Prostate gland (tissue), 2 donors: ENCODE results near the gene HSDL1.

Experiments
- POLR2A ChIP-seq: fragments of 450-650 bp; IDR thresholded peaks from one replicate; pipeline ENCODE4 v1.6.1; 2016; ENCODE audit warnings: antibody characterized with exemption, mild to moderate bottlenecking
- TF ChIP-seq, protein P1 (sequence below), 4 experiments: fragments of 200-600 bp in 2 of 4; fragments of 450-650 bp in 2 of 4; sonication (generic) in 2 of 4; IDR thresholded peaks; 1 replicate in 3 of 4; 2 replicates in 1 of 4; pipeline ENCODE4 v1.5.1; 2016 to 2019; ENCODE audit warnings: antibody characterized with exemption in 4 of 4, mild to moderate bottlenecking in 2 of 4, moderate library complexity in 2 of 4

DNA sequence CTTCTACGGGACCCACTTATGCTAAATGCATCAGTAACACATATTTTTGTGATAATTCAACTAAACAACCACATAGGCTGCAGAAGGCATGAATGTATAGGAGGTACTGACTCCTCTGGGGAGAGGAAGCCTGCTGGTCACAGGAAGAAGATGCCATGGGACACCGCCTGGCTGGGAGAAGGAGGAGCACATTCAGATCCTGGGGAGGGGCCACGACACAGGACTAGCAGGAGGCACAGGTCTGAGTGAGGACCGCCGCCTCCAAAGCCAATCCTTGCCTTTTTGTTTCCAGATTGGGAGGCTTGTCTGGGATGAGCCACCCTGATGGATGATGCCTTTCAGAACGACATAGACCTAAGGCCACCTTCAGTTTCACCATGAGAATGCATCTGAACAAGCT, 62.9 kb downstream of the HSDL1 start:
- TF ChIP-seq, protein P1, sequence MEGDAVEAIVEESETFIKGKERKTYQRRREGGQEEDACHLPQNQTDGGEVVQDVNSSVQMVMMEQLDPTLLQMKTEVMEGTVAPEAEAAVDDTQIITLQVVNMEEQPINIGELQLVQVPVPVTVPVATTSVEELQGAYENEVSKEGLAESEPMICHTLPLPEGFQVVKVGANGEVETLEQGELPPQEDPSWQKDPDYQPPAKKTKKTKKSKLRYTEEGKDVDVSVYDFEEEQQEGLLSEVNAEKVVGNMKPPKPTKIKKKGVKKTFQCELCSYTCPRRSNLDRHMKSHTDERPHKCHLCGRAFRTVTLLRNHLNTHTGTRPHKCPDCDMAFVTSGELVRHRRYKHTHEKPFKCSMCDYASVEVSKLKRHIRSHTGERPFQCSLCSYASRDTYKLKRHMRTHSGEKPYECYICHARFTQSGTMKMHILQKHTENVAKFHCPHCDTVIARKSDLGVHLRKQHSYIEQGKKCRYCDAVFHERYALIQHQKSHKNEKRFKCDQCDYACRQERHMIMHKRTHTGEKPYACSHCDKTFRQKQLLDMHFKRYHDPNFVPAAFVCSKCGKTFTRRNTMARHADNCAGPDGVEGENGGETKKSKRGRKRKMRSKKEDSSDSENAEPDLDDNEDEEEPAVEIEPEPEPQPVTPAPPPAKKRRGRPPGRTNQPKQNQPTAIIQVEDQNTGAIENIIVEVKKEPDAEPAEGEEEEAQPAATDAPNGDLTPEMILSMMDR (IDR thresholded peaks at IDR 0.05) = no peak
- no peak for TF ChIP-seq POLR2A
